ENCODE results near the gene ADGRF5. TPM values are rescaled to one million over a fixed set of nuclear protein-coding genes. Genes with fewer than 3 reads are reported as not detected.

ADGRF5 gene
- total and polyA plus RNA-seq, 10 of the 15 experiments (the other 5 are each of a cell fraction or from before 2014, with no cell fraction given): 0.01 to 0.13 TPM; not detected in 8

GRCh38 chr6:46956409-46956808 lies 34.7 kb upstream of the ADGRF5 start:
- Histone ChIP-seq H3K4me1 (ENCODE audit: control insufficient read depth, insufficient read depth, low read length) (no peaks in the 10 kb centered on the region), H3K4me2 (ENCODE audit: control insufficient read depth, insufficient read depth) (no peak overlapping the region), H4K20me1 (ENCODE audit: control insufficient read depth, insufficient read depth) (no peaks in the 10 kb centered on the region), H2AFZ (ENCODE audit: control insufficient read depth, low read depth, low read length) (no peak overlapping the region), H3K27me3 (replicated peaks in 1 of 2; ENCODE audit: control insufficient read depth in 2 of 2, insufficient read depth in 2 of 2, low read length in 1 of 2) (peaks cover 0 to 2% of the 10 kb centered on the region in 2 experiments; a peak in 1 of 4 replicates), H3K9ac (ENCODE audit: control insufficient read depth, insufficient read depth, low read length) (no peak overlapping the region), H3K9me3 (replicated peaks; ENCODE audit: control insufficient read depth, insufficient read depth, low read length) (no peaks in the 10 kb centered on the region), H3K27ac (ENCODE audit: control insufficient read depth, insufficient read depth) (no peak overlapping the region), H3K4me3 (no peak overlapping the region), H3K36me3 (ENCODE audit: control insufficient read depth in 2 of 2, insufficient read depth in 2 of 2, low read length in 1 of 2) (no peaks in the 10 kb centered on the region), H3K79me2 (ENCODE audit: control insufficient read depth, insufficient read depth, low read length) (no peaks in the 10 kb centered on the region)
- ChIA-PET SMC1A (ENCODE audit: uncharacterized antibody, unreplicated experiment) (no interaction called here), CTCF (no interaction called here), RAD21 (ENCODE audit: unreplicated experiment) (no interaction called here), POLR2A (no interaction called here)
- no peak for DNase-seq (ENCODE audit: low read depth, low spot score)
- no peak for ATAC-seq
- intact Hi-C loops (cut with micrococcal nuclease; ENCODE audit: unreplicated experiment): no loop called here
- BruUV-seq (replicated peaks): no TSS peak
- WGBS (ENCODE audit: insufficient coverage, insufficient replicate concordance, low lambda C conversion rate, missing lambda C conversion rate): 62% methylated on average over 6 of the region's 6 CpGs
- in situ Hi-C loops (cut with MboI): no loop called here
- FAIRE-seq: no peak
- TF ChIP-seq NFYB (IDR thresholded peaks at IDR 0.05; ENCODE audit: insufficient read depth, low read depth, low read length) (no peak), ESRRA (IDR thresholded peaks at IDR 0.05; ENCODE audit: low read length) (no peak), ZBTB11 (CRISPR knock-in tag; IDR thresholded peaks at IDR 0.05) (no peak), SREBF2 (IDR thresholded peaks at IDR 0.05; ENCODE audit: low read length) (no peak), KAT2A (conservative IDR thresholded peaks at IDR 0.05; ENCODE audit: control insufficient read depth, low read depth, low read length) (no peak), LARP7 (IDR thresholded peaks at IDR 0.05) (no peak), MEF2A (IDR thresholded peaks at IDR 0.05; ENCODE audit: insufficient read depth, low read depth, low read length) (no peak), CREB1 (IDR thresholded peaks at IDR 0.05; ENCODE audit: low read depth) (no peak)

Measured in GM12878 (cell line).